Ovary (tissue), 9 donors: ENCODE data around the gene ZNF789. TPM values are rescaled to one million over a fixed set of nuclear protein-coding genes. Genes with fewer than 3 reads are reported as not detected.

Experiments used
- DNase-seq, 5 donors: peaks; one replicate each; pipeline ENCODE4 v3.0.0-alpha.2; 2019 to 2020
- H3K27ac ChIP-seq, 2 donors: fragments of 200-600 bp; one replicate each; pipeline versions ENCODE4 v1.5.1 to v1.8.0; 2019 to 2022
- H3K27me3 ChIP-seq: fragments of 200-600 bp; one replicate; pipeline ENCODE4 v1.8.0; 2022
- H3K36me3 ChIP-seq: fragments of 200-600 bp; sonication (generic); one replicate; pipeline ENCODE4 v1.5.1; 2019
- H3K4me1 ChIP-seq: one replicate; pipeline ENCODE4 v1.8.1; 2013; ENCODE audit warnings: mild to moderate bottlenecking, moderate library complexity; ENCODE audit not compliant: insufficient read depth
- H3K4me3 ChIP-seq: fragments of 200-600 bp; sonication (generic); one replicate; pipeline ENCODE4 v1.5.1; 2017
- H3K9me3 ChIP-seq, 2 donors: fragments of 200-600 bp in 1 of 2; sonication (generic) in 1 of 2; one replicate each; pipeline versions ENCODE4 v1.5.1 to v1.8.1; 2013 to 2019; ENCODE audit warnings: mild to moderate bottlenecking in 1 of 2, moderate library complexity in 1 of 2
- CTCF ChIP-seq, 3 donors: fragments of 450-650 bp in 2 of 3; fragments of 200-600 bp in 1 of 3; IDR thresholded peaks; one replicate each; pipeline versions ENCODE4 v1.5.1 to v1.8.0; 2016 to 2022; ENCODE audit warnings: antibody characterized with exemption in 3 of 3, mild to moderate bottlenecking in 1 of 3
- EP300 ChIP-seq: sonication (generic); formaldehyde crosslinking; IDR thresholded peaks from one replicate; pipeline ENCODE4 v1.6.1; 2017; ENCODE audit warnings: antibody characterized with exemption
- POLR2A ChIP-seq: fragments of 450-650 bp; IDR thresholded peaks from one replicate; pipeline ENCODE4 v1.6.1; 2017; ENCODE audit warnings: antibody characterized with exemption, mild to moderate bottlenecking, moderate library complexity
- WGBS, 3 donors: extraction: QIAGEN DNeasy Blood & Tissue Kit in 1 of 3; methylation state at CpG; one replicate each; pipeline versions ENCODE4 v1.1.5 to v1.1.7; 2013 to 2017; 5-methylcytosine and 5-hydroxymethylcytosine counted together
- intact Hi-C, 4 donors: fragments of 100-400 bp; cut with DNase I; formaldehyde crosslinking; loops; one replicate each; pipeline versions ENCODE4 v1.11.0 to v1.15.1; 2022 to 2023
- polyA plus RNA-seq, 2 donors: library from polyadenylated mRNA; stranded (reverse); fragments of 200-250 nt in 1 of 2; fragments of 350-450 nt in 1 of 2; fragmentation: Illumina TruSeq in 1 of 2; extraction: RNeasy Lipid Tissue Mini Kit (QIAGEN cat#74804) in 1 of 2; gene quantifications; one replicate each; pipeline ENCODE4 v1.2.3, GENCODE V29; 2013 to 2014
- total RNA-seq, 7 donors: library from RNA; depleted of rRNA in 2 of 7; stranded (reverse); fragments of >200 nt in 2 of 7; fragmentation: NEBNext Ultra II Directional in 3 of 7; extraction: Animal tissue kit (Norgen Biotek cat#: 25700) in 3 of 7; gene quantifications; one replicate each; pipeline versions ENCODE4 v1.1.0 to v1.2.4, GENCODE V29; 2016 to 2023
- donor health status: DM: no; HTN: no; CAD: no; lungs with moderate emphysema.
- donor health status: DM: no; HTN: no; CAD: no.
- donor health status: Bipolar disorder and iron deficiency.
- donor health status: DM: yes; HTN: yes; CAD: no.
- donor health status: DM: no; HTN: no; CAD: no.
- donor health status: DM: yes; HTN: yes; CAD: no.

Gene ZNF789
- total and polyA plus RNA-seq, 9 donors = 4.4 to 15.8 (median 10.1) TPM

DNA sequence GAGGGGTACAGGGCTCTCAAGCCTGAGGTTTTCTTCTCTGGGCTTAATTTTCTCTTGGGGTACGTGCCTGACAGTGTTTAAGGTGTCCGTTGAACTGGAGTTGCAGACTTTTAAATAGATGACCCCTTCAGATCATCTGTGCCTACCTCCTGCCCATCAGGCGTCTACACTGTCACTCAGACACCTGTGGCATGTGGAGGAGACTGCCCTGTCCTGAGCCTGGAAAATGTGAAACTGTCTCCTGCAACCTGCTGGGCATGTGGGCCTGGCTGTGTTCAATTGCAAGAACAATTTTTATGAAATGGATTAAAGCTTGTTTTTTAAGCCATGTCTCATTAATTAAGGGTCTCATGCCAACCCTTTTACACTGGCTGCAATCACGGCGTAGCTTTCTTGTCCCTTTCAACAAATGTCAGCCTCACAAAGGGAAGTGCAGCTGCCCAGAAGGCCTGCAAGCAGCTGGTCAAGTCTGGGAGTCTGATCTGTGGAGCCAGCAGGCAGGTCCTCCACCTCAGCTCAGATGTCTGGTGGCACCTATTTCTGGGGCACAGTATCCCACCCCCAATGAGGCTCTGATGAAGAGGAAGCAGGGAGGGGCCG, 15.5 kb upstream of the ZNF789 start:
- Histone ChIP-seq H3K27me3 (no peaks in the 10 kb centered on the region), H3K4me1 (no peaks in the 10 kb centered on the region), H3K36me3 (no peaks in the 10 kb centered on the region), H3K4me3 (no peak overlapping the region), H3K27ac (no peak overlapping the region), H3K9me3 (no peaks in the 10 kb centered on the region)
- 71 to 74% (median 73%) methylated on average over 5 to 6 of the region's 6 CpGs for WGBS, 3 donors
- DNase-seq = no peak
- intact Hi-C loops = no loop called here
- no peak for TF ChIP-seq POLR2A
- TF ChIP-seq CTCF (IDR thresholded peaks at IDR 0.05) = no peak
- no peak for TF ChIP-seq EP300

GRCh38 chr7:99457650-99458493, 14.8 kb upstream of the ZNF789 start:
- Histone ChIP-seq H3K27ac (no peak overlapping the region), H3K27me3 (no peaks in the 10 kb centered on the region), H3K4me3 (no peak overlapping the region), H3K36me3 (no peaks in the 10 kb centered on the region), H3K4me1 (no peaks in the 10 kb centered on the region), H3K9me3 (no peaks in the 10 kb centered on the region)
- no peak for TF ChIP-seq EP300
- TF ChIP-seq POLR2A = no peak
- TF ChIP-seq CTCF (IDR thresholded peaks at IDR 0.05) = no peak
- WGBS, 3 donors = 69 to 79% (median 70%) methylated on average over 25 to 26 of the region's 26 CpGs
- no peak for DNase-seq
- intact Hi-C loops = no loop called here

DNA sequence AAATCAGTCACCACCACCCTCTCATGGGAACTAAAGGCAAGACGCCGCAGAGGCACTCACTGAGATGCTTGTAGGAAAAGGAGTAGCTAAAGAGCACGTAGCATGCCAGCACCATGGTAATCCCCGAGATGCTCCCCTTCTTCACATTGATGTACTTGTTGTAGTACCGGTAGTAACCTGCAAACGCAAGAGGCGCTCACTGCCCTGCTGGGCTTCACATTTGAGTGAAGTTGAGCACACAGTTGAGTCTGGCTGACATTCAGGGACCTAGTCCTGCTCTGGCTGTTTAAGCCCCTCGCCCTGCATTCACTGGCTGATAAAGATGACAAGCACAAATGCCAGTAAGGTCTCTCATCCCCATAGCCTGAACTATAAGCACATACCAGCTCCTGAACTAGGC, 13.6 kb upstream of the ZNF789 start:
- Histone ChIP-seq H3K9me3 (no peaks in the 10 kb centered on the region), H3K27me3 (no peaks in the 10 kb centered on the region), H3K4me1 (no peaks in the 10 kb centered on the region), H3K4me3 (no peak overlapping the region), H3K36me3 (no peaks in the 10 kb centered on the region), H3K27ac (no peak overlapping the region)
- no peak for DNase-seq
- 85 to 91% (median 91%) methylated on average over 8 of the region's 8 CpGs for WGBS, 3 donors
- intact Hi-C loops = no loop called here
- no peak for TF ChIP-seq POLR2A
- TF ChIP-seq EP300 = no peak
- TF ChIP-seq CTCF (IDR thresholded peaks at IDR 0.05) = no peak

GRCh38 chr7:99460651-99461050, 12.0 kb upstream of the ZNF789 start:
- DNase-seq = no peak
- H3K4me1 ChIP-seq = peaks cover 2% of the 10 kb centered on the region
- H3K9me3 ChIP-seq = no peaks in the 10 kb centered on the region
- no peaks in the 10 kb centered on the region for H3K36me3 ChIP-seq
- no peaks in the 10 kb centered on the region for H3K27me3 ChIP-seq
- intact Hi-C loops = no loop called here
- no peak overlapping the region for H3K27ac ChIP-seq
- TF ChIP-seq CTCF (IDR thresholded peaks at IDR 0.05) = no peak
- no peak for TF ChIP-seq EP300
- TF ChIP-seq POLR2A = no peak
- no peak overlapping the region for H3K4me3 ChIP-seq
- 80 to 86% (median 81%) methylated on average over 11 of the region's 11 CpGs for WGBS, 3 donors
